Measurements from ENCODE around the gene THADA.

GRCh38 chr2:43254331-43254730 lies 341.5 kb downstream of the THADA start:
- TF ChIP-seq ATF2 (CRISPR knock-in tag; IDR thresholded peaks at IDR 0.05; ENCODE audit: borderline replicate concordance, low read depth) (no peak), SP1 (CRISPR knock-in tag; conservative IDR thresholded peaks at IDR 0.05) (no peak), CTCF (IDR thresholded peaks at IDR 0.05) (no peak), MAX (CRISPR knock-in tag; IDR thresholded peaks at IDR 0.05) (no peak), NFYB (CRISPR knock-in tag; conservative IDR thresholded peaks at IDR 0.05; ENCODE audit: low read depth) (no peak), GABPB1 (CRISPR knock-in tag; IDR thresholded peaks at IDR 0.05) (no peak), CREM (CRISPR knock-in tag; IDR thresholded peaks at IDR 0.05) (no peak), USF1 (CRISPR knock-in tag; IDR thresholded peaks at IDR 0.05) (no peak), MXD4 (CRISPR knock-in tag; IDR thresholded peaks at IDR 0.05; ENCODE audit: borderline replicate concordance) (no peak), TEAD4 (CRISPR knock-in tag; IDR thresholded peaks at IDR 0.05) (no peak), ZNF416 (CRISPR knock-in tag; IDR thresholded peaks at IDR 0.05) (no peak), E2F5 (CRISPR knock-in tag; IDR thresholded peaks at IDR 0.05) (no peak), SMAD3 (CRISPR knock-in tag; IDR thresholded peaks at IDR 0.05; ENCODE audit: borderline replicate concordance) (no peak)
